ENCODE data around the gene MGMT.

GRCh38 chr10:129459762-129460539 lies 7.1 kb upstream of the MGMT start:
- TF ChIP-seq EZH2 (IDR thresholded peaks at IDR 0.05; ENCODE audit: low read depth) (no peak), CTCF (conservative IDR thresholded peaks at IDR 0.05) (no peak)

Data from PC-9 (cell line).